Measurements from ENCODE around the gene SYNDIG1.

SYNDIG1 gene

GRCh38 chr20:24528583-24529368, 59.3 kb downstream of the SYNDIG1 start:
- no peak for DNase-seq (ENCODE audit: low spot score)

GRCh38 chr20:24529369-24529719, 59.9 kb downstream of the SYNDIG1 start:
- DNase-seq (ENCODE audit: low spot score), result no peak

- DNase-seq (ENCODE audit: low spot score), result no peak
Measured at GRCh38 chr20:24530131-24530680, 60.8 kb downstream of the SYNDIG1 start.

- no peak for DNase-seq (ENCODE audit: low spot score)
Measured at GRCh38 chr20:24531202-24531601, 61.8 kb downstream of the SYNDIG1 start.

DNA sequence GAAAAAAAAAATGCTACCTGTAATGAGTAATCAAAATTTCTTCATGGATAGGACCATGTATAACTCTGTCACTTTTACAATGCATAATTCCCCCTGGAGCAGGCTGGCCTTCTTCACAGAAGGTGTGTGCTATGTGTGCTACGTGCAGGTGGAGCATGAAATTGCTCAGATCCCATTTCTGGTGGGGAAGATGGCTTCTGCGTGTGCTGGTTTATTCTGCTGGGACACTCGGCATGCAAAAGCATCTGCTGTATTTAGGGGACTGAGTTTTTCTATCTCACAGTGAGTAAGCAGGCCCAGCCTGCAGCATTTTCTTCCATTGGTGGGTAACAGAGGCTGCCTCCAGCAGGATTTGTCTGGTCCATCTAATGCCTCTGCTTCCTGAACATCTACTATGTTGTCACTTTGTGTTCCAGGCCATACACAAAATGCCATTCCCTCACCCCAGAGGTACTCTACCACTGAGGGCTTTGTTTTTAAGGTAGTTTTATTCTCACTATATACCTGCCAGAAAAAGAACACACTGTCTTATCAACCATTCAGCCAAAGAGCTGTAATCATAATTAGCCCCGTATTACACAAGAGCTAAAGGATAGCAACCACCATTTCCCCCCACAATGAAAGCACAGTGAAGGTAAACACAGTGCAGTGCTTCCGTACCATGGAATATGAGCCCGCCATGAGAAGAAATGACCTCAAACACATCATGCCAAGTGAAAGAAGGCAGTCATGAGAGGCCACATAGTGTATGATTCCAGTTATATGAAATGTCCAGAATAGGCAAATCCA, 62.4 kb downstream of the SYNDIG1 start:
- no peak for DNase-seq (ENCODE audit: low spot score)

DNA sequence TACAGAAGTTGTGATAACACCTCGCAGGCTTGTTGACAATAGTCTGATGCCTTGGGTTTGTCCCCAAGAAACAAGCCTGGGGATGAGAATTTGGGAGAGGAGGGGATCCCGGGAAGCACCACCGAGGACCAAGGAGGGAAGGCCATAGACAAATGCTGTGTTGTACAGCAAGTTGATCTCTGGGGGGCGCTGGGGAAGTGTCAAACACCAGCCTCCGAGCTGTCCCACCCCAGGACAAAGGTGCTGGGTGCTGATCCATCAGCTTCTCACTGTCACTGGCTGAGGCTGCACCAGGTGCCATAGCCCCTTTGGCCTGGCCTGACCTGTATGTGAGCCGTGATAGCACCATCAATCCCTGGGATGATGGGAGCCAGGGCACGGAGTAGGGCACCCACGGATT, 64.0 kb downstream of the SYNDIG1 start:
- no peak for DNase-seq (ENCODE audit: low spot score)

DNA sequence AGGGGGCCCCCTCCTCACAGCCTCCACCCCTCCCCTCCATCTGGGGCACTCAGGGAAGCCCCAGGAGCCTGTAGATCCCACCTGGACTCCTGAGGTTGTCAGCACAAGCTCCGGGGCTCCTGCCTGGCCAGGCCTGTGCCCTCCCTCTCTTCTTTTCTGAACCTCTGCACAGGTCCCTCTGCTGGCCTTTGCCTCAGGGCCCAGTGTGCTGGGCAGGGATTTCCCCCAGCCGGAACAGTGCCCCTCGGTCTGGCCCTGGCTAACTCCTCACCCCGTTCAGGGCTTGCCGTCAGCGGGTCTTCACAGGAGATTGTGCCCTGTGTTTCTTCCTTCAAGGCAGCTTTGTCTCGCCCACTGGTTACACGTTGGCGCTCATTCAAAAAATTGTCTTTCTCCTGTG, 64.9 kb downstream of the SYNDIG1 start:
- no peak for DNase-seq (ENCODE audit: low spot score)

DNA sequence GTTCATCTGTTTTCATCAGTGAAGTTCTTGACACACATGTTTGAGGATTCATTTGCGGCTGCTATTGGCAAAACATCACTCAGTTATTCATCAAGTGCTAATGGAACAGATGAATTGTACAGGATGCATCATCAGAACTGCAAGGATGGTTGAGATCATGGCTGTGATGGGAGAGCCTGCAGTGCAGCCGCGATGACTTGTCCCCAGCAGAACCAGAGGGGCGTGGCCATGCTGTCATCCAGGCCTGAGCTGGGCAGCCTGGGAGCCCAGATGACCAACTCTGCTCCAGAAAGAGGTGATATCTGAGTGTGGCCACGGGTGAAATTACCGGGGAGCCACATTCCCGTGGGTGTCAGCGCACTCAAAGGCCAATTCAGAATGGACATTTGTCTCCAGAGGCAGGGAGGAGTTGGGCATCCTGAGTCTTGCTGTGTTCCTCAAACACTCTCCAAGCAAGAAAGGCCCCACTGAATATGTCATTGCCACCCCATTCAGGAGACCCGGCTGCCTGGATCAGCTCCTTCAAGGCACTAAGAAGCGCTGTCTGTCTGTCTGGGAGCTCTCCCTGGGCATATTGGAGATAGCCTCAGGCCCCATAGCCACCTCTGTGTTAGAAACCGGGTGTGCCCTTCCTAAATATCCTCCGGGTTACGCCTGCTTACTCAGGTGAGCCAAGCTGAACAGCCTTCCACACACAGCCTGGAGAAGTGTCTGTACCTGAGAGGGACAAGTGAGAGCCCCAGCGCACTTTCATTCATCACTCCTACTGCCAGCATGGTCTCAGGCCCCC, 66.7 kb downstream of the SYNDIG1 start:
- DNase-seq (ENCODE audit: low spot score), result no peak

DNA sequence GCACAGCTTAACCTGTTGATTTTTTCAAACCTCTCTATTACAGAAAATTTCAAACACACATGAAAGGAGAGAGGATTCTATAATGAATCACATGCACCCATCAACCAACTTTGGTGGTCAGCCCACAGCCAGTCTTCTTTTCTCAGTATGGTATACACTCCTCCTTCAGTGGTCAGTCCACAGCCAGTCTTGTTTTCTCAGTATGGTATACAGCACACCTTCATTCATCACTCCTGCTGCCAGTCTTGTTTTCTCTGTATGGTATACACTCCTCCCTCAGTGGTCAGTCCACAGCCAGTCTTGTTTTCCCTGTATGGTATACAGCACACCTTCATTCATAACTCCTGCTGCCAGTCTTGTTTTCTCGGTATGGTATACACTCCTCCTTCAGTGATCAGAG, 67.8 kb downstream of the SYNDIG1 start:
- DNase-seq (ENCODE audit: low spot score), result no peak

GRCh38 chr20:24542721-24543120, 73.3 kb downstream of the SYNDIG1 start:
- no peak for DNase-seq (ENCODE audit: low spot score)

DNA sequence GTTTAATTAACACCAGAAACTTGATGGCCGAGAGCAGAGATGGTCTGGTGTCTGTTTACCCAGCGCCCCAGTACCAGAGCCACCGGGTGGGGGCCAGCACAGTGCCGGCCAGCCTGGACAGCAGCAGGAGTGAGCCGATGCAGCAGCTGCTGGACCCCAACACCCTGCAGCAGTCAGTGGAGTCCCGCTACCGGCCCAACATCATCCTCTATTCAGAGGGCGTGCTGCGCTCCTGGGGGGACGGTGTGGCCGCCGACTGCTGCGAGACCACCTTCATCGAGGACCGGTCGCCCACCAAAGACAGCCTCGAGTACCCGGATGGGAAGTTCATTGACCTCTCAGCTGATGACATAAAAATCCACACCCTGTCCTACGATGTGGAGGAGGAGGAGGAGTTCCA, 73.7 kb downstream of the SYNDIG1 start:
- DNase-seq (ENCODE audit: low spot score), result no peak

DNA sequence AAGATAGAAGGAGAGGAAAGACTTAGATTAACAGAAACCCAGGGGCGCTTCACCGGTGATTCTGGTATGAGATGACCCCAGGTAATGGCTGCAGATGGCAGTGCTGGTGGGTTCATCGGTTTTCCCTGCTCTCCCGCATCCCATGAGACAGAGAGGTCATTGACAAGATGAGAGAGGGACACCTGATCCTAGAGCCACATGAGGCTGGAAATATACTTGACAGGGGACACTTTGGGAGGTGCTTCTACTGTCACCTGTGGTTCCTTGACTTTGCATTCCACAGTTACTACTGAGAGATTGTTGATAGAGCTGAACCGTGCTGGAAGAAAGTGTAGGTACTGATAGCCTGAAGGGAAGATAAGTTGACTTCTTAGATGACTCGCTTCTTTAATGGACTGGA, 74.3 kb downstream of the SYNDIG1 start:
- no peak for DNase-seq (ENCODE audit: low spot score)

GRCh38 chr20:24544371-24544770, 74.9 kb downstream of the SYNDIG1 start:
- DNase-seq (ENCODE audit: low spot score), result no peak

DNA sequence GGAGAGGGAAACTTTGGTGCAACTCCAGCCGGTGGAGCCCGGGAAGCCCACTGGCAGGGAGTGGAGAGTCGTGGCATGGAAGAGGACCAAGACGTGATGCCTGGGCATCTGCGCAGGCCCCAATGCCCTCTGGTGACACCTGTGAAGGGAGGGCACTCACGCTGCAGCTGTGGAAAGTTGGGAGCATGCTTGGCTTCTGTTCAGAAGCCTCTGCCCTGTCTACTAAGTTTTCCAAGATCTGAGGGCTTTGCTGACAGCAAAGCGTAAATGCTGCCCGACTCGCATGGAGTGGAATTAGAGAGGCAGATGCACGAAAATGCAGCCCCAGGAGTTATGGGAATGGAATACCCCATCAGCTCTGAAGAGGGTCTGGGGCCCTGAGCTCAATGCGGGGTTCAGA, 75.7 kb downstream of the SYNDIG1 start:
- DNase-seq (ENCODE audit: low spot score), result no peak

DNA sequence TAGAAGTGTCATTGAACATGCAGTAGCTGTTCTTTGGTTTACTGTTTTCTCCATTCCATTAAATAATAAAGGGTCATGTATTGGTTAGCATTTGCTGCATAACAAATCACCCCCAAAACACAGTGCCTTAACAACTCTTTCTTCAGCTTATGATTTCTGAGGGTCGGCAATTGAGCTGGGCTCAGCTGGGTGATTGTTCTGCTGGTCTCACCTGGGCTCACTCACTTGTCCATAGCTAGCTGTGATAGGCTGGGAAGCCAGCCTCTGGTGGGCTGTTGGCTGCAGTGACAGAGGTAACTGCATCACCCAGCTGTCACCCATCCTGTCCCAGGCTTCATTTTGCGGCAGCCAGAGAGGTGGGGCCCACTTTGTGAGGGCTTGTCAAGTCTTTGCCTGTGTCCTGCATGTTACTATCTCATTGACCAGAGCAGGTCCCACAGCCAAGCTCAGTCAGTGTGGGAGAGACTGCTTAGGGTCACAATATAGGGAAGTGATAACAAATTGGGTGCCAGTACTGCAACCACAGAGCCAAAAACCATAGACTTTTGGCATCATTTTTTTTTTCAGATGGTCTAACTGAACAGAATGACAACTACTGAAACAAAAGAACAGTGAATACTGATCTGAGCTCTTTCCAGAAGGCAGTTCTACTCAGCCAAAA, 76.9 kb downstream of the SYNDIG1 start:
- DNase-seq (ENCODE audit: low spot score), result no peak

DNA sequence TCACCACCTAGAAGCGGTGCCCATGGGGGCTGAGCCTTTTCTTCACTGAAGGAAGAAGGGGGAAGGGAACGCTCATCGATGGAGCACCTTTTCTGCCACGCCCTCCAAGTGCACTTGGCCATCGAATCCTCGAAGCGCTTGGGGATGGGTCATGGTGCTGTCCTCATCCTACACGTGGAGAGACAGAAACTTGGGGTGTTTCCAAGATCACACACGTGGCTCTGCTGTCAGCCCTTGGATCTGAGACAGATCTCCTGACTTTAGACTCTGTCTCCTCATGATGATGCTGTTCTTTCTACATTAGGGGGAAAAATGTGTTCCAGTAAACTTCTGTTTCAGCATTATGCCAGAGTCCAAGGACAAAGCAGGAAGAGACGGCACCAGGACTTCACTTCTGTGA, 78.5 kb downstream of the SYNDIG1 start:
- no peak for DNase-seq (ENCODE audit: low spot score)

GRCh38 chr20:24559114-24559732, 89.8 kb downstream of the SYNDIG1 start:
- DNase-seq (ENCODE audit: low spot score), result no peak

GRCh38 chr20:24560571-24561491, 91.4 kb downstream of the SYNDIG1 start:
- no peak for DNase-seq (ENCODE audit: low spot score)

GRCh38 chr20:24565835-24566351, 96.5 kb downstream of the SYNDIG1 start:
- no peak for DNase-seq (ENCODE audit: low spot score)

DNA sequence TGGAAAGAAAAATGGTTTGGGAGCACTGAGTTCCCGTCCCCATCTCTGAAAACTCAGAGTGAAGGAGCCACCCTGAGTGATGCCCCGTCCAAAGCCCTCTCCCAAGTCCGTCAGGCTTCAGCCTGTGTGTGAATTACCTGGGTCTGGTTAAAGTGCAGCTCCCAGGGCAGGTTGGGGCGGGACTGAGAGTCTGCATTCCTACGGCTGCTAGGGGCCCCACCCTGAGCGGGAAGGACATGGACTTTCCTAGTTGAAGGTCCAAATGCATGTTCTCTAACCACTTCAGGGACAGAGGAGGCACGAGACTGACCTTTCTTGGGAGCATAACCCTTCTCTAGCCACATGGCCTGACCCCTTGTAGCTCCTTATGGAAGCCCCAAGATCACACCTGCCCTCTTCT, 97.2 kb downstream of the SYNDIG1 start:
- no peak for DNase-seq (ENCODE audit: low spot score)

Data from HuH-7.5 (cell line).